ENCODE data around the gene RALY.

Gene RALY

GRCh38 chr20:34083137-34083536 is 89.4 kb downstream of the RALY start:
- Histone ChIP-seq H3K27me3 (ENCODE audit: insufficient read depth, low read length) (no peaks in the 10 kb centered on the region), H3K9me3 (ENCODE audit: insufficient read depth, low read depth, low read length) (no peaks in the 10 kb centered on the region), H3K36me3 (ENCODE audit: control insufficient read depth in 1 of 2, insufficient read depth in 2 of 2, low read length in 2 of 2) (peaks cover 39 to 66% of the 10 kb centered on the region in 2 experiments), H3K79me1 (ENCODE audit: low read length) (no peaks in the 10 kb centered on the region), H3K4ac (ENCODE audit: low read depth, low read length) (no peak overlapping the region), H2BK5ac (ENCODE audit: low read depth, low read length, poor library complexity) (no peak overlapping the region), H4K12ac (ENCODE audit: low read depth, low read length) (no peak overlapping the region), H3K4me3 (ENCODE audit: low read depth, low read length) (no peak overlapping the region), H3K27ac (ENCODE audit: low read depth, low read length) (no peak overlapping the region), H3K23ac (ENCODE audit: low read length) (no peak overlapping the region), H4K91ac (ENCODE audit: low read depth, low read length) (no peak overlapping the region), H2BK120ac (ENCODE audit: insufficient read depth, low read length, poor library complexity) (no peak overlapping the region), H3K79me2 (ENCODE audit: control insufficient read depth, insufficient read depth, low read length, poor library complexity) (no peaks in the 10 kb centered on the region), H2BK12ac (ENCODE audit: low read length) (no peak overlapping the region), H3K18ac (ENCODE audit: low read length) (no peak overlapping the region), H4K8ac (ENCODE audit: low read depth, low read length) (no peak overlapping the region), H3K4me1 (ENCODE audit: control insufficient read depth in 1 of 2, insufficient read depth in 2 of 2, low read length in 2 of 2) (peaks cover 0 to 5% of the 10 kb centered on the region in 2 experiments), H3K14ac (ENCODE audit: low read length) (no peak overlapping the region), H2AK5ac (ENCODE audit: low read length) (no peak overlapping the region), H3K4me2 (ENCODE audit: low read length) (no peak overlapping the region), H3K9ac (ENCODE audit: low read length) (no peak overlapping the region), H2AFZ (ENCODE audit: insufficient read depth, low read length, poor library complexity) (no peak overlapping the region)
- no CpG with 5 or more reads among the region's 7 CpGs for WGBS (ENCODE audit: extremely low coverage, insufficient coverage, insufficient read length)
- no peak for DNase-seq

DNA sequence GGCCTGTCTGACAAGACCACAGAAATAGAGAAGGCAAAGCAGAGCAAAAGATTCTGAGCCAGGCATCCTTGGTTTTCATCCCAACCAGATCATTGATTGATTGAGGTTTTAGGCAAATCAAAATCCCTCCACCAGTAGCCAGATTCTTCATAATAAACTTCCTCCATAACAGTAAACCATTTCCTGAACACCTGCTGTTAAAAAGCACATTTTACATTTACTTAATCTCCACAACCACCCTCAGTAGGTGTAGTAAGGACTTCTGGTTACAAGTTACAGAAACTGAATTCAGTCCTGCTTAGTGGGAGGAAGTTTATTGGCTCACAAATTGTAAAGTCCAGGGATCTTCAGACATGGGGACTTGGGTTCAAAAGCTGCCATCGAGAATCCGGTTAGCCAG is 90.1 kb downstream of the RALY start:
- H3K18ac ChIP-seq (ENCODE audit: low read length): no peak overlapping the region
- WGBS (ENCODE audit: extremely low coverage, insufficient coverage, insufficient read length): no CpG with 5 or more reads among the region's 2 CpGs

GRCh38 chr20:34084227-34084923 is 90.7 kb downstream of the RALY start:
- H3K4ac ChIP-seq (ENCODE audit: low read depth, low read length): no peak overlapping the region
- H3K79me2 ChIP-seq (ENCODE audit: control insufficient read depth, insufficient read depth, low read length, poor library complexity): no peaks in the 10 kb centered on the region
- H3K4me2 ChIP-seq (ENCODE audit: low read length): no peak overlapping the region
- WGBS (ENCODE audit: extremely low coverage, insufficient coverage, insufficient read length): no CpG with 5 or more reads among the region's 9 CpGs
- H4K12ac ChIP-seq (ENCODE audit: low read depth, low read length): no peak overlapping the region
- peaks cover 38 to 68% of the 10 kb centered on the region in 2 experiments for H3K36me3 ChIP-seq (ENCODE audit: control insufficient read depth in 1 of 2, insufficient read depth in 2 of 2, low read length in 2 of 2)
- H3K4me3 ChIP-seq (ENCODE audit: low read depth, low read length): no peak overlapping the region
- H3K14ac ChIP-seq (ENCODE audit: low read length): no peak overlapping the region
- H3K23ac ChIP-seq (ENCODE audit: low read length): no peak overlapping the region
- H2BK120ac ChIP-seq (ENCODE audit: insufficient read depth, low read length, poor library complexity): no peak overlapping the region
- no peak overlapping the region for H3K18ac ChIP-seq (ENCODE audit: low read length)
- no peak overlapping the region for H3K27ac ChIP-seq (ENCODE audit: low read depth, low read length)
- H4K8ac ChIP-seq (ENCODE audit: low read depth, low read length): no peak overlapping the region
- H2BK12ac ChIP-seq (ENCODE audit: low read length): no peak overlapping the region
- H3K9me3 ChIP-seq (ENCODE audit: insufficient read depth, low read depth, low read length): no peaks in the 10 kb centered on the region
- H2AK5ac ChIP-seq (ENCODE audit: low read length): no peak overlapping the region
- H3K27me3 ChIP-seq (ENCODE audit: insufficient read depth, low read length): no peaks in the 10 kb centered on the region
- no peak overlapping the region for H4K91ac ChIP-seq (ENCODE audit: low read depth, low read length)
- no peak for DNase-seq
- H3K4me1 ChIP-seq (ENCODE audit: control insufficient read depth in 1 of 2, insufficient read depth in 2 of 2, low read length in 2 of 2): peaks cover 0 to 5% of the 10 kb centered on the region in 2 experiments
- H2BK5ac ChIP-seq (ENCODE audit: low read depth, low read length, poor library complexity): no peak overlapping the region
- H2AFZ ChIP-seq (ENCODE audit: insufficient read depth, low read length, poor library complexity): no peak overlapping the region
- H3K9ac ChIP-seq (ENCODE audit: low read length): no peak overlapping the region
- no peaks in the 10 kb centered on the region for H3K79me1 ChIP-seq (ENCODE audit: low read length)

More for the DNA sequence above, 90.1 kb downstream of the RALY start:
- Histone ChIP-seq H4K8ac (ENCODE audit: low read depth, low read length) (no peak overlapping the region), H3K9me3 (ENCODE audit: insufficient read depth, low read depth, low read length) (no peaks in the 10 kb centered on the region), H3K4me3 (ENCODE audit: low read depth, low read length) (no peak overlapping the region), H3K36me3 (ENCODE audit: control insufficient read depth in 1 of 2, insufficient read depth in 2 of 2, low read length in 2 of 2) (peaks cover 38 to 66% of the 10 kb centered on the region in 2 experiments), H3K4ac (ENCODE audit: low read depth, low read length) (no peak overlapping the region), H3K27me3 (ENCODE audit: insufficient read depth, low read length) (no peaks in the 10 kb centered on the region), H3K9ac (ENCODE audit: low read length) (no peak overlapping the region), H2BK120ac (ENCODE audit: insufficient read depth, low read length, poor library complexity) (no peak overlapping the region), H2AFZ (ENCODE audit: insufficient read depth, low read length, poor library complexity) (no peak overlapping the region), H4K12ac (ENCODE audit: low read depth, low read length) (no peak overlapping the region), H2AK5ac (ENCODE audit: low read length) (no peak overlapping the region), H3K4me2 (ENCODE audit: low read length) (no peak overlapping the region), H3K14ac (ENCODE audit: low read length) (no peak overlapping the region), H3K27ac (ENCODE audit: low read depth, low read length) (no peak overlapping the region), H3K79me1 (ENCODE audit: low read length) (no peaks in the 10 kb centered on the region), H3K79me2 (ENCODE audit: control insufficient read depth, insufficient read depth, low read length, poor library complexity) (no peaks in the 10 kb centered on the region), H2BK5ac (ENCODE audit: low read depth, low read length, poor library complexity) (no peak overlapping the region), H3K23ac (ENCODE audit: low read length) (no peak overlapping the region), H2BK12ac (ENCODE audit: low read length) (no peak overlapping the region), H4K91ac (ENCODE audit: low read depth, low read length) (no peak overlapping the region), H3K4me1 (ENCODE audit: control insufficient read depth in 1 of 2, insufficient read depth in 2 of 2, low read length in 2 of 2) (peaks cover 0 to 5% of the 10 kb centered on the region in 2 experiments)
- no peak for DNase-seq

- Histone ChIP-seq H3K27me3 (ENCODE audit: insufficient read depth, low read length) (no peaks in the 10 kb centered on the region), H3K79me2 (ENCODE audit: control insufficient read depth, insufficient read depth, low read length, poor library complexity) (no peaks in the 10 kb centered on the region), H4K8ac (ENCODE audit: low read depth, low read length) (no peak overlapping the region), H3K4ac (ENCODE audit: low read depth, low read length) (no peak overlapping the region), H3K4me2 (ENCODE audit: low read length) (no peak overlapping the region), H3K79me1 (ENCODE audit: low read length) (no peaks in the 10 kb centered on the region), H2BK5ac (ENCODE audit: low read depth, low read length, poor library complexity) (no peak overlapping the region), H3K9me3 (ENCODE audit: insufficient read depth, low read depth, low read length) (no peaks in the 10 kb centered on the region), H3K27ac (ENCODE audit: low read depth, low read length) (no peak overlapping the region), H3K9ac (ENCODE audit: low read length) (no peak overlapping the region), H3K18ac (ENCODE audit: low read length) (no peak overlapping the region), H3K4me3 (ENCODE audit: low read depth, low read length) (no peak overlapping the region), H3K36me3 (ENCODE audit: control insufficient read depth in 1 of 2, insufficient read depth in 2 of 2, low read length in 2 of 2) (peaks cover 42 to 67% of the 10 kb centered on the region in 2 experiments), H2BK12ac (ENCODE audit: low read length) (no peak overlapping the region), H4K12ac (ENCODE audit: low read depth, low read length) (no peak overlapping the region), H2AK5ac (ENCODE audit: low read length) (no peak overlapping the region), H3K23ac (ENCODE audit: low read length) (no peak overlapping the region), H4K91ac (ENCODE audit: low read depth, low read length) (no peak overlapping the region), H3K14ac (ENCODE audit: low read length) (no peak overlapping the region), H2BK120ac (ENCODE audit: insufficient read depth, low read length, poor library complexity) (no peak overlapping the region), H3K4me1 (ENCODE audit: control insufficient read depth in 1 of 2, insufficient read depth in 2 of 2, low read length in 2 of 2) (no peaks in the 10 kb centered on the region), H2AFZ (ENCODE audit: insufficient read depth, low read length, poor library complexity) (no peak overlapping the region)
- DNase-seq: no peak
- no CpG with 5 or more reads among the region's 5 CpGs for WGBS (ENCODE audit: extremely low coverage, insufficient coverage, insufficient read length)
These were observed 91.9 kb downstream of the RALY start for GRCh38 chr20:34085544-34086040.

All from trophoblast cell (in vitro differentiated cells and primary cell).